ENCODE measurements around the gene SLC41A3. TPM values are rescaled to one million over a fixed set of nuclear protein-coding genes. Genes with fewer than 3 reads are reported as not detected.

Gene SLC41A3
- total RNA-seq, result 67.3 and 77.4 TPM in 2 replicates

DNA sequence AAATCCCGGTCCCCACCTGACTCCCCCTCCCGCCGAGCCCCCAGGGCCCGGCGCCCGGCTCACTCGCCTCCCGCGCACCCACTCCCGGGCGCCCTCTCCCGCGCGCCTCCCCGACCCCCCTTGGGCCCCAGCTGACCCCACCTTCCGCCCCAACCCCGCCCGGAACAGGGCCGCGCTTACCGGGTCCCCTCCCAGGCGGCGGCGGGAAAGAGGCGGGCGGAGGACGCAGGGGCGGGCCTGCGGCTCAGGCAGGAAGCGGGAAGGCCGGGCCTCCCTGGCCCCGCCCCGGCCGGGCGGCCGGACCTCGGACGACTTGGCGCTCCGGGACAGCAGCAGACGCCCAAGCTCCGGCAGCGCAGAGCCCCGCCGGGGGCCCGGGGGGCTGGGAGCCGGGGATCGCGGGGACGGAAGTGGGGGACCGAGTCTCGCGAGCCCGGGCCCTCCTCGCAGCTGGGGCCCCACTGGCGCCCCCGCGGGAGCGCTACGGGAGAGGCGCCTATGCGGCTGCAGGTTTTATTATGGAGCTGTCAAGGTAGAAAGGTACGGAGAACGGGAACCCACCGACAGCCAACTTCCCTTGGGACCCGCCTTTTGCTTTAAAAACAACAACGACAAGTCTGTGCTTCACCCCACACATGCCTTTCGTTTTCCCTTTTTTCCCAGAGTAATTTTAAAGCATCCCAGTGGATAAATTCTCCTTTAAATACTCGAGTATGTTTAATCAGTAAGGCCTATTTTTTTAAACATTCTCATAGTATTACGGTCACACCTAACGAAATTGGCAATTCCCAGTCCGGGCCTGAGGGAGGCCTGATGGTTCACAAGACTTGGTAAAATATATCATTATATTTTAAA, at the start of gene SLC41A3:
Gene SLC41A3, minus strand, starts transcription at position 212 of the 855 bp plus-strand sequence. CDS start 15,905 bp downstream, outside the sequence.

DNA sequence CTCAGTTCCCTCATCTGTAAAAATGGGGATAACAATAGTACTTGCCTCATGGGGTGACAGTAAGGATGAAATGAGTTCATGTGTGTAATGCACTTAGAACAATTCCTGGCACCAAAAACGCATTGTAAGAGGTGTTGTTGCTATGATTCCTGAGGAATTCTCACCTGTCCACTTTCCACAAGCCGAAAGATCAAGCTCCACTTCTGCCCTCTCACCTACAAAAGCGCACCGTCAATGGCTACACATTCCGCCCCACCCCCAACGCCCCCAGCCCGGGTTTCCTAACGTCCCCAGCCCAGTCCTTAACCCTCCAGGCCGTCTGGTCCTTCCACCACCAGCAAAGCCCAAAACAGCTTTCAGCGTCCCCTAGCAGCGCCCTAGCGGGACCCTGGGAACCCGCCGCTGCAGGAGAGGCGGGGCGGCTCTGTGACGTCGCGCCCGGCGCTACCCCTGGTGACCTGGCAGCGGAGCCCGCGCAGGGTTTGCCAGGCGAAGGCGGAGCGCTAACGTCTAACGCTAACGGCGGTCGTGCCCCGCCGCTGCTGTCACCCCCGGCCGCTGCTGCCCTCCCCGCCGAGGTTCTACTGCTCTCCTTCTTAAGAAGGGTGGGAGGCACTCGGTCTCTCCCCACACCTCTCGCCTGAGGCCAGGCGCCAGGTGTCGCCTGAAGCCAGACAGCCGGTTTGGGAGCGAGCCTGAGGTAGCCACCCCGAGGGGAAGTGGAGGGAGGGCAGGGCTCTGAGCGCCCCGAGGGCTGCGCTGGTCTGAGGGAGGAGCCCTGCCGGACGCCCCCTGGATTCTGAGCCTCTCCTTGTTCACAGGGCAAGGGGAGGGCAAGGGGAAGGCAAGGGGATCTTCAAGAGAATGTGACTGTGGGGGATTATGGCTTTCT, 115.0 kb downstream of the SLC41A3 start, which contains the start of gene ROPN1B:
Gene ROPN1B, plus strand, starts transcription at position 478 of the 892 bp plus-strand sequence. CDS start 2,877 bp downstream, outside the sequence.

Small RNA genes lying within 50 kb of the gene (small RNA-seq; reads per million reads assigned to genes)
- not detected for gene AC092903.1

Other genes with a start within 250 kb of the SLC41A3 start
- gene ROPN1B, start 114.9 kb downstream of the SLC41A3 start, total RNA-seq, result not detected in 2 replicates
- not detected in 2 replicates for gene ALDH1L1, start 96.5 kb upstream of the SLC41A3 start, total RNA-seq